Natural killer cell (primary cell): Measurements from ENCODE around the gene HMSD. TPM values are rescaled to one million over a fixed set of nuclear protein-coding genes. Genes with fewer than 3 reads are reported as not detected.

ENCODE experiments used
- ATAC-seq, 3 donors: fragments of 150-1000 bp in 2 of 3; fragments of 200-7000 bp in 1 of 3; cut with Tn5 transposase; 1 replicate in 1 of 3; 2 replicates in 2 of 3; pipeline ENCODE4 v1.10.0; 2021; ENCODE audit warnings: mild to moderate bottlenecking in 2 of 3, moderate library complexity in 2 of 3
- DNase-seq, 2 donors: peaks; one replicate each; pipeline versions ENCODE4 v3.0.0 to v3.0.0-alpha.2; 2013 to 2021; ENCODE audit warnings: mixed read lengths in 1 of 2
- H3K27ac ChIP-seq: one replicate; pipeline ENCODE4 v1.5.1; 2013; ENCODE audit warnings: mild to moderate bottlenecking, low read length
- H3K27me3 ChIP-seq: one replicate; pipeline ENCODE4 v1.6.1; 2013; ENCODE audit warnings: low read length; ENCODE audit not compliant: control insufficient read depth, insufficient read depth
- H3K36me3 ChIP-seq: one replicate; pipeline ENCODE4 v1.6.1; 2013; ENCODE audit warnings: low read length; ENCODE audit not compliant: control insufficient read depth, insufficient read depth
- H3K4me1 ChIP-seq: one replicate; pipeline ENCODE4 v1.6.1; 2013; ENCODE audit warnings: low read length; ENCODE audit not compliant: control insufficient read depth, insufficient read depth
- H3K4me3 ChIP-seq: one replicate; pipeline ENCODE4 v1.5.1; 2013; ENCODE audit warnings: low read length
- H3K9me3 ChIP-seq: one replicate; pipeline ENCODE4 v1.6.1; 2013; ENCODE audit warnings: low read length; ENCODE audit not compliant: control insufficient read depth, insufficient read depth
- H3K27ac Mint-ChIP-seq, 2 donors: one replicate each; pipeline ENCODE4 v1.8.0; 2022; ENCODE audit warnings: mild to moderate bottlenecking in 2 of 2, mixed read lengths in 2 of 2, moderate library complexity in 1 of 2
- H3K27me3 Mint-ChIP-seq, 2 donors: one replicate each; pipeline ENCODE4 v1.8.0; 2022; ENCODE audit warnings: low read depth in 2 of 2, mixed read lengths in 2 of 2
- H3K36me3 Mint-ChIP-seq: one replicate; pipeline ENCODE4 v1.8.0; 2022; ENCODE audit warnings: mixed read lengths
- H3K4me1 Mint-ChIP-seq, 2 donors: one replicate each; pipeline ENCODE4 v1.8.0; 2022; ENCODE audit warnings: mixed read lengths in 2 of 2
- H3K4me3 Mint-ChIP-seq: one replicate; pipeline ENCODE4 v1.8.0; 2022; ENCODE audit warnings: mild to moderate bottlenecking, moderate library complexity, mixed read lengths
- H3K9me3 Mint-ChIP-seq, 2 donors: one replicate each; pipeline ENCODE4 v1.8.0; 2022; ENCODE audit warnings: mixed read lengths in 2 of 2
- CTCF ChIP-seq: fragments of 200-600 bp; IDR thresholded peaks from one replicate; pipeline ENCODE4 v1.8.0; 2022; ENCODE audit warnings: antibody characterized with exemption
- WGBS: methylation state at CpG from one replicate; pipeline ENCODE4 v1.1.7; 2013; ENCODE audit warnings: missing lambda C conversion rate; ENCODE audit not compliant: insufficient coverage; 5-methylcytosine and 5-hydroxymethylcytosine counted together
- intact Hi-C: fragments of 100-400 bp; cut with micrococcal nuclease; formaldehyde crosslinking; loops from one replicate; pipeline ENCODE4 v1.14.2; 2022
- total RNA-seq, 4 donors: library from RNA; stranded (reverse); fragments of 120-200 nt in 1 of 4; gene quantifications; one replicate each; pipeline versions ENCODE4 v1.2.3 to v1.2.4, GENCODE V29; 2013 to 2022

The HMSD gene
- not detected for total RNA-seq
- total RNA-seq (2013), result not detected

GRCh38 chr18:63949068-63949737 is at the start of gene HMSD:
Gene HMSD (plus strand): TSS chr18:63949301. CDS start chr18:63953456, 4,155 bp downstream.
- peaks cover 0 to 10% of the 10 kb centered on the region in 2 donors for H3K4me1 Mint-ChIP-seq
- peaks cover 11% of the 10 kb centered on the region for H3K27me3 ChIP-seq
- no peaks in the 10 kb centered on the region for H3K36me3 ChIP-seq
- no peak within 1 kb of the TSS for H3K27ac ChIP-seq
- intact Hi-C loops, result no loop called here
- peaks cover 6% of the 10 kb centered on the region for H3K4me1 ChIP-seq
- peak; percentile 61 to 77 (median 72) for ATAC-seq
- no peak within 1 kb of the TSS for H3K27ac Mint-ChIP-seq
- H3K9me3 ChIP-seq, result no peaks in the 10 kb centered on the region
- H3K9me3 Mint-ChIP-seq, result peaks cover 0 to 3% of the 10 kb centered on the region in 2 donors
- TF ChIP-seq CTCF, result no peak
- 27% methylated on average over 35 of the region's 35 CpGs for WGBS
- peaks cover 32 to 39% of the 10 kb centered on the region in 2 donors for H3K27me3 Mint-ChIP-seq
- H3K36me3 Mint-ChIP-seq, result no peaks in the 10 kb centered on the region
- H3K4me3 ChIP-seq, result no peak within 1 kb of the TSS
- peak in 1 of 2 donors; percentile 78 for DNase-seq
- no peak within 1 kb of the TSS for H3K4me3 Mint-ChIP-seq

DNA sequence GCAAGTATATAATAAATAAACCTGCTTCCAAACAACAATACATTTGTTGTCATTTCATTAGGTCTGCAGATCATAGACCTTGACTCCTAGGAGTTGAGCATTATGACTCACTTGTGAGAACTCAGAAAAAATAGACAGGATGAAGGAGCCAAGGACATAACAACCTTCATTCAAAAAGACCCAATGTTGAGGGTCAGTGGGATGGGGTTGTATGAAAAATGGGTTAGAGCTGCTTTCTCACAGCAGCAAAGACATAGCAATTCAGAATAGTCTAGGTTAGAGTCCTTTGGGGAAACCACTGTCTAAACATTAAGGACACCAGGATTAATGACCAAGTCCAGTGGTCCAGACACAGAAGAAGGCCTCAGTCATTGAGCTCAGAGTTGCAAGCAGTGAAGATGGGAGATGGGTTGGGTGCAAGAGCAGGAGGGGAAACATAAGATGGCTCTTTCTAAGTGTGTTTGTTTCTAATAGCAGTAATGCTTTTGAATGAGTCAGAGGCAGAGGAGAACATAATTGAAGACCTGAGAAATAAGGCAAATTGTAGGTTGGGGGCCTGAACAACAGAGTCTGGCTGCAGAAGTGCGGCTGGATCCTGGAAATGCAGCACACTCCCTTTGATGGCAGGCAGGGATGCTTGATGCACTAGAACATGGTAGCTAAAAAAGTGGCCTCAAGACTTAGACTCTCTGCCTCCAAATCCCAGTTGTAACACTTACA is 45.1 kb upstream of the HMSD start:
- H3K9me3 ChIP-seq, result no peaks in the 10 kb centered on the region
- no peaks in the 10 kb centered on the region for H3K36me3 ChIP-seq
- H3K27me3 Mint-ChIP-seq, result peaks cover 5 to 15% of the 10 kb centered on the region in 2 donors
- H3K27me3 ChIP-seq, result no peaks in the 10 kb centered on the region
- no peaks in the 10 kb centered on the region for H3K4me1 ChIP-seq
- H3K27ac Mint-ChIP-seq, result no peak overlapping the region
- no peak overlapping the region for H3K4me3 Mint-ChIP-seq
- DNase-seq (no peak), ATAC-seq (no peak)
- no peak overlapping the region for H3K27ac ChIP-seq
- no peak overlapping the region for H3K4me3 ChIP-seq
- no peaks in the 10 kb centered on the region for H3K4me1 Mint-ChIP-seq
- WGBS, result 82% methylated on average over 1 of the region's 1 CpG
- intact Hi-C loops, result no loop called here
- TF ChIP-seq CTCF, result no peak
- no peaks in the 10 kb centered on the region for H3K9me3 Mint-ChIP-seq
- no peaks in the 10 kb centered on the region for H3K36me3 Mint-ChIP-seq

- no peak for DNase-seq
- no CpG with 5 or more reads among the region's 1 CpG for WGBS
- no peak overlapping the region for H3K4me3 Mint-ChIP-seq
Observed at GRCh38 chr18:63904694-63905093, 44.4 kb upstream of the HMSD start.

More at GRCh38 chr18:63904694-63905093, 44.4 kb upstream of the HMSD start:
- Histone ChIP-seq H3K27me3 (no peaks in the 10 kb centered on the region), H3K4me1 (no peaks in the 10 kb centered on the region), H3K27ac (no peak overlapping the region), H3K4me3 (no peak overlapping the region), H3K36me3 (no peaks in the 10 kb centered on the region), H3K9me3 (no peaks in the 10 kb centered on the region)
- Mint-ChIP-seq H3K27me3 (peaks cover 5 to 18% of the 10 kb centered on the region in 2 donors), H3K4me1 (no peaks in the 10 kb centered on the region), H3K27ac (no peak overlapping the region), H3K36me3 (no peaks in the 10 kb centered on the region), H3K9me3 (no peaks in the 10 kb centered on the region)
- no peak for TF ChIP-seq CTCF
- intact Hi-C loops, result no loop called here
- no peak for ATAC-seq
